ENCODE measurements around the gene MCF2L. TPM values are rescaled to one million over a fixed set of nuclear protein-coding genes. Genes with fewer than 3 reads are reported as not detected.
A peak's percentile ranks its signal among the peaks of the same experiment; 100 is the strongest.

Gene MCF2L
- total RNA-seq, 2 donors from 2014 or later: 47.6 to 64.7 TPM

DNA sequence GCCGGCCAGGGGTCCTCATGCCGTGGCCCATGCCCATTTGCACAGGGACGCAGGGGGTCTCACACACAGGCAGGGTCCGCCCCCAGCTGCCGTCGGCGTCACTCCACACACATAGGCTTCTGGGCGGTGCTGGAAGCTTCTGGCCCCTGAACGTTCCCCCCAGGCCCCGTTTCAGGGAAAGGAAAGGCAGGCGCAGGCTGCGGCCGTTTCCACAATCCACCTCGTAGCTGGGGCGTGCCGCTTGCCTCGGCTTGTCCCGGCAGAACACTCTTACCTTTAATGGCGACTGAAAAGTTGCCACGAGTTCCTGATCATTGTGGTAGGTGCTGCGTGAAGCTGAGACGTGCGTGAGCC lies 53.4 kb downstream of the MCF2L start:
- no peak overlapping the region for H3K4me3 ChIP-seq
- H3K4me1 ChIP-seq (replicated peaks): no peaks in the 10 kb centered on the region
- H3K27me3 ChIP-seq (replicated peaks; ENCODE audit: insufficient read depth): no peaks in the 10 kb centered on the region
- peak overlapping the region; percentile 16 to 58 for H3K27ac ChIP-seq
- 51% methylated on average over 23 of the region's 23 CpGs for whole genome bisulfite sequencing
- H3K36me3 ChIP-seq: no peaks in the 10 kb centered on the region
- peak; percentile 36 for DNase-seq (ENCODE audit: low spot score)
- no peak for TF ChIP-seq POLR2AphosphoS5 (IDR thresholded peaks at IDR 0.05)
- TF ChIP-seq POLR2A (IDR thresholded peaks at IDR 0.05): no peak
- TF ChIP-seq, protein P1, sequence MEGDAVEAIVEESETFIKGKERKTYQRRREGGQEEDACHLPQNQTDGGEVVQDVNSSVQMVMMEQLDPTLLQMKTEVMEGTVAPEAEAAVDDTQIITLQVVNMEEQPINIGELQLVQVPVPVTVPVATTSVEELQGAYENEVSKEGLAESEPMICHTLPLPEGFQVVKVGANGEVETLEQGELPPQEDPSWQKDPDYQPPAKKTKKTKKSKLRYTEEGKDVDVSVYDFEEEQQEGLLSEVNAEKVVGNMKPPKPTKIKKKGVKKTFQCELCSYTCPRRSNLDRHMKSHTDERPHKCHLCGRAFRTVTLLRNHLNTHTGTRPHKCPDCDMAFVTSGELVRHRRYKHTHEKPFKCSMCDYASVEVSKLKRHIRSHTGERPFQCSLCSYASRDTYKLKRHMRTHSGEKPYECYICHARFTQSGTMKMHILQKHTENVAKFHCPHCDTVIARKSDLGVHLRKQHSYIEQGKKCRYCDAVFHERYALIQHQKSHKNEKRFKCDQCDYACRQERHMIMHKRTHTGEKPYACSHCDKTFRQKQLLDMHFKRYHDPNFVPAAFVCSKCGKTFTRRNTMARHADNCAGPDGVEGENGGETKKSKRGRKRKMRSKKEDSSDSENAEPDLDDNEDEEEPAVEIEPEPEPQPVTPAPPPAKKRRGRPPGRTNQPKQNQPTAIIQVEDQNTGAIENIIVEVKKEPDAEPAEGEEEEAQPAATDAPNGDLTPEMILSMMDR (IDR thresholded peaks at IDR 0.05): no peak
- intact Hi-C loops (cut with DNase I): no loop called here
- no peaks in the 10 kb centered on the region for H3K9me3 ChIP-seq

DNA sequence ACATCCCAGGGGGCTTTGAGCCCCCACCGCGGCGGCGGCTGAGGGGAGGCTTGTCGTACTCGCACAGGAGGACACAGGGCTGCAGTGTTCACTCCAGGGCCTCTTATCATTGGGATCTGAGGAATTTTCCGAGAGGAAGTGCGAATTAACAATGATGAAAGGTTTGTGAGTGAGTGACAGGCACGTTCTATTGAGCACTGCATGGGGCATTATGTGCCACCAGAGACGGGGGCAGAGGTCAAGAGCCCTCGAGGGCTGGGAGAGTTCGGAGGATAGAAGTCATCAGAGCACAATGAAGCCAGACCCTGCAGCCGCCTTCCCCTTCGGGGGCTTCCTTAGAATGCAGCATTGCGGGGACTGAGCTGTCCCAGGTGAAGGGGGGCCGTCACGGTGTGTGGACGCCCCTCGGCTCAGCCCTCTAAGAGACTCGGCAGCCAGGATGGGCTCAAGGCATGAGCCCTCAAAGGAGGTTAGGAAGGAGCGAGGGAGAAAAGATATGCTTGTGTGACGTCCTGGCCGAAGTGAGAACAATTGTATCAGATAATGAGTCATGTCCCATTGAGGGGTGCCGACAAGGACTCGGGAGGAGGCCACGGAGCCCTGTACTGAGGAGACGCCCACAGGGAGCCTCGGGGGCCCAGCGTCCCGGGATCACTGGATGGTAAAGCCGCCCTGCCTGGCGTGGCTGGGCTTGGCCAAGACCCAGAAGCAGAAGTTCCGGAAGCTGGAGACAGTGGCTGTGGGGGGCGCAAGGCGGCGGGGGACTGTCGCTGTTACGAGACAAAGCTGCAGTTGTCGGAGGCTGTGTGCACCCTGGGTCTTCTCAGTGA lies 53.9 kb downstream of the MCF2L start:
- no peak overlapping the region for H3K4me3 ChIP-seq
- no peaks in the 10 kb centered on the region for H3K4me1 ChIP-seq (replicated peaks)
- DNase-seq (ENCODE audit: low spot score): no peak
- no peaks in the 10 kb centered on the region for H3K9me3 ChIP-seq
- 35% methylated on average over 39 of the region's 39 CpGs for WGBS
- H3K27ac ChIP-seq: peak overlapping the region; percentile 16 to 58
- intact Hi-C loops (cut with DNase I): no loop called here
- no peaks in the 10 kb centered on the region for H3K36me3 ChIP-seq
- no peaks in the 10 kb centered on the region for H3K27me3 ChIP-seq (replicated peaks; ENCODE audit: insufficient read depth)
- TF ChIP-seq POLR2AphosphoS5 (IDR thresholded peaks at IDR 0.05) (no peak), POLR2A (IDR thresholded peaks at IDR 0.05) (no peak)
- TF ChIP-seq, protein P1 (IDR thresholded peaks at IDR 0.05): no peak

DNA sequence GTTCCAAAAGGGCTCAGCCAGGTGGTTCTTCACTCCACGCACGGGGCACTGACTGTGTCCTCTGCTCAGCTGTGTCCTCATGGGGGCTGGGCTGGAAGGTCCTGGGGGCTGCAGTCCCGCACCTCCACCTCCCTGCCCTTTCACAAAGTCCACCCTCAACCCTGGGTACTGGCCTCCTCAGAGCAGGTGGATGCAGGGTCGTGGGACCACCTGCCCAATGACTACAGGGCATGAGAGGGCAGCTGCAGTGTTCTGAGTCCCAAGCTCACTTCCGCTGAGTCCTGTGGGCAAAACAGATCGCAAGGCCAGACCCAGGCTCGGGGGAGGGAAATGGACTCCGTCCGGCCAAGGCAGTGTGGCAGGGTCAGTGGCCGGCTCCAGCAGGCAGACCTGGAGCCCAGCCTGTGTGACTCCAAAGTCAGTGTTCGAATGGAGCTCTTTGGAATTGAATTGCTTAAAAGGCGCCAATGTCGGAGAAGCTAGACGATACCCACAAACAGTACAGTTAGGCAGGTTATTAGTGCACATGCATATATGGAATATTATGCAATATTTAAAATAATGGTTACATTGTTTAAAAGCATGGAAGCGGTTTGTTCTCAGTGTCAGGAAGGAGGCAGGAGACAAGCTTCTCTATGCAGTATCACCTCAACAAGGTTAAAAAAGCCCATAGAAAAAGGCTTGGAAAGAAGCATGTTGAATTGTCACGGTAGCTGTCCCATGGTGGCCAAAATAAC lies 54.8 kb downstream of the MCF2L start:
- no peaks in the 10 kb centered on the region for H3K27me3 ChIP-seq (replicated peaks; ENCODE audit: insufficient read depth)
- DNase-seq (ENCODE audit: low spot score): no peak
- H3K4me3 ChIP-seq: no peak overlapping the region
- H3K9me3 ChIP-seq: no peaks in the 10 kb centered on the region
- WGBS: 96% methylated on average over 16 of the region's 16 CpGs
- H3K27ac ChIP-seq: peak overlapping the region in 1 of 2 donors; percentile 58
- no peaks in the 10 kb centered on the region for H3K4me1 ChIP-seq (replicated peaks)
- TF ChIP-seq POLR2A (IDR thresholded peaks at IDR 0.05) (no peak), POLR2AphosphoS5 (IDR thresholded peaks at IDR 0.05) (no peak)
- TF ChIP-seq, protein P1 (IDR thresholded peaks at IDR 0.05): no peak
- intact Hi-C loops (cut with DNase I): no loop called here
- H3K36me3 ChIP-seq: no peaks in the 10 kb centered on the region

DNA sequence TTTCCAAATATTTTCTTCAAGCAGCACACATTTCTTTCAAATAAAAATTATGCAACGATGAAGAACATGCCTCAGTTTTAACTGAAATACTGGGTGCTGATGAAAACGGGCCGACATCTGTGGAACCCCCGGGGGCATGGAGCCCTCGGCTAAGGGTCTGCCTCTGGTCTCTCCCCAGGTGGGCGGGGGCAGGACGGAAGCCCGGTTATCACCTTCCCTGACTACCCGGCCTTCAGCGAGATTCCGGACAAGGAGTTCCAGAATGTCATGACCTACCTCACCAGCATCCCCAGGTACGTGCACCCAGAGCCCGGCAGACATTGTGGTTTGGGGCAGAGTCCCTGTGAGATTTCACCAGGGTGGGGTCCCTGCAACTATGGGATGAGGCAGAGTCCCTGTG lies 55.5 kb downstream of the MCF2L start:
- no peak overlapping the region for H3K27ac ChIP-seq
- intact Hi-C loops (cut with DNase I): no loop called here

More for the DNA sequence above, 55.5 kb downstream of the MCF2L start:
- no peak overlapping the region for H3K4me3 ChIP-seq
- no peak for DNase-seq (ENCODE audit: low spot score)
- no peaks in the 10 kb centered on the region for H3K36me3 ChIP-seq
- TF ChIP-seq, protein P1 (IDR thresholded peaks at IDR 0.05): no peak
- TF ChIP-seq POLR2A (IDR thresholded peaks at IDR 0.05) (no peak), POLR2AphosphoS5 (IDR thresholded peaks at IDR 0.05) (no peak)
- H3K4me1 ChIP-seq (replicated peaks): no peaks in the 10 kb centered on the region
- no peaks in the 10 kb centered on the region for H3K27me3 ChIP-seq (replicated peaks; ENCODE audit: insufficient read depth)
- H3K9me3 ChIP-seq: no peaks in the 10 kb centered on the region
- WGBS: 85% methylated on average over 12 of the region's 13 CpGs
